IMR-90 (cell line): Measurements from ENCODE around the gene RERE.

Source experiments
- BHLHE40 ChIP-seq: fragments of 150-350 bp; IDR thresholded peaks from 2 replicates; pipeline ENCODE4 v1.6.1; 2016; ENCODE audit warnings: mild to moderate bottlenecking, low read depth, low read length
- CEBPB ChIP-seq: IDR thresholded peaks from 2 replicates; pipeline ENCODE4 v1.6.1; 2012; ENCODE audit warnings: low read depth, low read length, improper control_type of control experiment
- CTCF ChIP-seq: conservative IDR thresholded peaks from 2 replicates; pipeline ENCODE4 v1.5.1; 2012; ENCODE audit warnings: mild to moderate bottlenecking, low read depth, low read length, improper control_type of control experiment
- ELK1 ChIP-seq: fragments of 150-350 bp; IDR thresholded peaks from 2 replicates; pipeline ENCODE4 v1.6.1; 2016; ENCODE audit warnings: low read depth, mild to moderate bottlenecking, low read length, moderate library complexity, borderline replicate concordance
- FOS ChIP-seq: fragments of 150-350 bp; IDR thresholded peaks from 2 replicates; pipeline ENCODE4 v1.6.1; 2016; ENCODE audit warnings: low read depth, low read length
- MAFK ChIP-seq: IDR thresholded peaks from 2 replicates; pipeline ENCODE4 v1.6.1; 2012; ENCODE audit warnings: low read depth, low read length, improper control_type of control experiment
- MAZ ChIP-seq: IDR thresholded peaks from 2 replicates; pipeline ENCODE4 v1.6.1; 2012; ENCODE audit warnings: low read depth, mild to moderate bottlenecking, low read length, improper control_type of control experiment, moderate library complexity, borderline replicate concordance
- MXI1 ChIP-seq: IDR thresholded peaks from 2 replicates; pipeline ENCODE4 v1.6.1; 2012; ENCODE audit warnings: low read depth, mild to moderate bottlenecking, low read length, moderate library complexity, borderline replicate concordance
- NFE2L2 ChIP-seq: fragments of 150-350 bp; IDR thresholded peaks from 2 replicates; pipeline ENCODE4 v1.6.1; 2016; ENCODE audit warnings: low read depth, mild to moderate bottlenecking, low read length
- POLR2A ChIP-seq: IDR thresholded peaks from 2 replicates; pipeline ENCODE4 v1.6.1; 2012; ENCODE audit warnings: mild to moderate bottlenecking, low read depth, low read length
- RAD21 ChIP-seq: IDR thresholded peaks from 2 replicates; pipeline ENCODE4 v1.6.1; 2012; ENCODE audit warnings: low read length, improper control_type of control experiment
- RCOR1 ChIP-seq: IDR thresholded peaks from 2 replicates; pipeline ENCODE4 v1.6.1; 2012; ENCODE audit warnings: mild to moderate bottlenecking, low read length, improper control_type of control experiment; ENCODE audit not compliant: insufficient replicate concordance
- RFX5 ChIP-seq: IDR thresholded peaks from 2 replicates; pipeline ENCODE4 v1.8.0; 2012; ENCODE audit warnings: low read depth, mild to moderate bottlenecking, low read length, moderate library complexity
- USF2 ChIP-seq: fragments of 150-350 bp; IDR thresholded peaks from 2 replicates; pipeline ENCODE4 v1.6.1; 2017; ENCODE audit warnings: mild to moderate bottlenecking, antibody characterized with exemption, low read length, low read depth

GRCh38 chr1:8685463-8685862 lies 132.0 kb downstream of the RERE start:
- no peak for TF ChIP-seq CTCF
- TF ChIP-seq POLR2A = no peak
- TF ChIP-seq BHLHE40 = no peak
- TF ChIP-seq NFE2L2 = no peak
- no peak for TF ChIP-seq MXI1
- no peak for TF ChIP-seq RCOR1
- TF ChIP-seq MAFK = no peak
- TF ChIP-seq RFX5 = no peak
- TF ChIP-seq RAD21 = no peak
- TF ChIP-seq ELK1 = no peak
- no peak for TF ChIP-seq CEBPB
- no peak for TF ChIP-seq MAZ
- no peak for TF ChIP-seq USF2
- TF ChIP-seq FOS = no peak
